A204.1 (cell line): ENCODE data around the gene CACNA1C.

ENCODE experiments used
- FAIRE-seq: peaks from 2 replicates; lab custom pipeline; 2012; peaks lifted over from hg19 to GRCh38; lab: Jason Lieb, UNC

CACNA1C gene

GRCh38 chr12:2284321-2284813 lies 231.6 kb downstream of the CACNA1C start:
- no peak for FAIRE-seq

GRCh38 chr12:2284857-2285256 lies 232.1 kb downstream of the CACNA1C start:
- FAIRE-seq, result no peak

DNA sequence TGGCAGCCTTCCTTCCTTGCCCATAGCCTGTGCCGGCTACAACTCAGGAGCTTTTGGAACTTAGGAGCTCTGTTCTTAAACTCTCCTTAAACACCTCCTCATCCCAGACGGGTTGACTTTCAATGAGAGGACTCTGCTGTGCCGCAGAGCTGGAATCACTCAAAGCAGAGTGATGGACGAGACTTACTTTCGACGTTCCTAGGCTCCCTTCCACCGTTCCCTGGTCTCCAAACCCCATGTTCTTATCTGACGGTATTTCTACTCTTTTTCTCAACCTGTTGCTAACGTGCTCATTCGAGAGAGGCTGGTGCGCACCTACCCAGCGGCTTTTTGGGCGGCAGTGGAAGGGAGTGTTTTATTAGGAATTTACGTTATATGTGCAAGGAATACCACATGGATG lies 232.7 kb downstream of the CACNA1C start:
- FAIRE-seq, result no peak

- FAIRE-seq, result no peak
These were observed 233.3 kb downstream of the CACNA1C start for GRCh38 chr12:2286047-2286446.

- no peak for FAIRE-seq
These were observed 233.8 kb downstream of the CACNA1C start for GRCh38 chr12:2286461-2287131.

DNA sequence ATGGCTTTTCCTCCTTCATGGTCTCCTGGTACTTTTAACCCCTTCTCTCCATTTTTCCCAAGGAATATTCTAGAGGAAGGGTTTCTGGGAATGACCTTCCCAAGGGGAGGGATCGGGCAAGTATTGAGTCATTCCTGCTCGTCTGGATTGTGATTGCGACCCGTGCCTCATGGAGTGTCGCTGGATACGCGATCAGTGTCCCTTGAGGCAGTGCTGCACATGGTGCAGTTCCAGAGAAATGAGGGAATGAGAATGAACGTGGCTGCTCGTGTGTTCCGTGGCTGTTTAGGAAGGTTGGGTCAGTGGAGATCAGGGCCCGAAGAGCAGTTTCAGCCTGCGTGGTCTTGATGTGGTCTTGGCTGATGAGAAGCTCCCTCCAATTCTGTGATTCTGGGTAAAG lies 234.4 kb downstream of the CACNA1C start:
- FAIRE-seq, result no peak

- no peak for FAIRE-seq
These were observed 234.8 kb downstream of the CACNA1C start for GRCh38 chr12:2287589-2287988.

GRCh38 chr12:2288001-2288400 lies 235.2 kb downstream of the CACNA1C start:
- no peak for FAIRE-seq

DNA sequence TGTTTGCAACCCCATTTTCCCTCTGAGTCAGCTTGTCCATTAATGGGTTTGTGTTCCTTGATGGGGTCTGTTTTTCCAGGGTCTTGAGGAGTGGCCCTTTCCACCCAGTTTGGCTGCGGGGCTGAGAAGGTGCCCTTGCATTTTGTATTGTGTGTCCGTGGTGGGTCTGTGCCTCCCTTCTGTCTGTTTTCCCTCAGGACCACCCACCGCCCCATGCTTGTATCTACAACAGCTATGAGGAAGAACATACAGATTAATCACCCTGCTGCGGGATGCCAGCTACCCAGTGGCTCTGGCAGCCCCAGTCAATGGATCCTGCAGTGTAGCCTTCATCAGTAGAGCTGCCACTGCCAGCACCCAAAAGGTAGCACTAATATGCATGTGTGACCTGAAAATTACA lies 235.7 kb downstream of the CACNA1C start:
- FAIRE-seq, result no peak

DNA sequence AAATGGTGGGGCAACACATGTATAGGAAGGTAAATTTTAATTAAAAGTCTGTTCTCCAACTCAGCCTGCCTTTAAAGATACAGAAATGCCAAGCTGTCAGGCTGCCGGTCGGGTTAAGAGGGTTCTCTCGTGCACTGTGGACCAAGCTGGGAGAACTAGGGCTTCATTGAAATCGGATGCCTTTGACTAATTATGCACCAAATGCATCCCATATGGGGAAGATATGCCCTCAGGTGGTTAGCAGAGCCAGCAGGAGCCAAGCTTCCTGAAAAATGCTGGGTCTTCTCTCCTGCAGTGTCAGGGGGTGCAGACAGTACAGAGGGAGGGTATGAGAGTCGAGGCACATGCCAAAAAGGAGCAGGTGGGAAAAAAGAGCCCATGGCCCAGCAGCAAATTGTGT lies 236.1 kb downstream of the CACNA1C start:
- FAIRE-seq, result no peak

DNA sequence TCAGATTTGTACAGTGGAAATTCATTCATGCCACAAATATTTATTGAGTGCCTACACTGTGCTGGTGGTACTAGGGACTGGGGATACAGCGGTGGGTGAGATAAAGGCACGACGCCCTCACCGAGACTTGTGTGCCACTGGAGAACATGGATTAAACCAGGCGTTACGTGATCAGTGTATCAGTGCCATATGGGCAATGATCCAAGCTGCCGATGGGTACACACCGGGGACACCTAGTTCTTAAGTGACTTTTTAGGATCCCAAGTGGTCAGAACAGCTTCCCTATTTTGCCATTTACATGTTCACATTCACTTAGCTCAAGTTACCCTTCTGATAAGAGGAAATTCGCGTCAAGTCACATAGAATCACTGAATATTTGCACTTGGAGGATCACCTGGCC lies 236.7 kb downstream of the CACNA1C start:
- no peak for FAIRE-seq

- no peak for FAIRE-seq
These were observed 237.3 kb downstream of the CACNA1C start for GRCh38 chr12:2290091-2290490.

GRCh38 chr12:2290516-2291065 lies 237.8 kb downstream of the CACNA1C start:
- FAIRE-seq, result no peak

- peak; percentile 35 for FAIRE-seq
These were observed 238.5 kb downstream of the CACNA1C start for GRCh38 chr12:2291182-2291832.

- FAIRE-seq, result no peak
These were observed 239.2 kb downstream of the CACNA1C start for GRCh38 chr12:2291947-2292346.

GRCh38 chr12:2292560-2292959 lies 239.8 kb downstream of the CACNA1C start:
- FAIRE-seq, result no peak

DNA sequence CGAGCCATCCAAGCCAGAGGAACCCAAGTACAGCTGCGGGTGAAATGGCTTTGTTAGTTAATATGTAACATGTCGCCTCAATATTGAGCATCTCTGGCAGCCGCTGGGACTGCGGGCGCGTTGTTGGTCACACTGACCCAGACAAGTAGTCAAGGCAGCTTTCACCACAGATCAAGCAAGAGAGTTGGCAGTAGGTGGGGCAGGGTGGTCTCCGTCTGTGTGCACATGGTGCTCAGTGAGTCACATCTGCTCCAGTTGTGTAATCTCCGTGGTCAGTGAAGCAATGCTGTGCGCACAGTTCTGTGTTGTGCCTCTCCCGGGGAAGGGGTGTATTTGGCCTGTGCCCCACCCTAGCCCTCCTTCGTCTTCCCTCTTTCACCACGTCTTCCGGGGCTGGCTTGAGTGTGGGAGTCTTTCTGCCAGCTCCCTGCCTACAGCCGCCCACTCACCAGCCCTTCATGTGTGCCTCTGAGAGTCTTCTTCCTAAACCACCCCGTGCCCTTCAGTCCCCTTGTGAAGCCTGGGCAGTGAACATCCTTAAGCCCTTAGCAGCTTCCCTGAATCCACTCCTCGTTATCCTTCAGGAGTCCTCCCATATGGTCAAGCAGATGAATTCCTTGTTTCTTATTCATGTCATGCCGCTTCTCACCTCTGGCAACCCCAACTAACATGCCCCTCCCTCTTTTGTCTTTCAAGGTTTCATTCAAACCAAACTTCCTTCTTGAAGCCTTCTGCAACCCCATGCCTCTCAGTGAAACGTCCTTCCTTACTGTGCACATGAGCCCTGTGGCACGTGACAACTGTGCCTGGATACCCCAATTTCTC lies 242.1 kb downstream of the CACNA1C start:
- no peak for FAIRE-seq

DNA sequence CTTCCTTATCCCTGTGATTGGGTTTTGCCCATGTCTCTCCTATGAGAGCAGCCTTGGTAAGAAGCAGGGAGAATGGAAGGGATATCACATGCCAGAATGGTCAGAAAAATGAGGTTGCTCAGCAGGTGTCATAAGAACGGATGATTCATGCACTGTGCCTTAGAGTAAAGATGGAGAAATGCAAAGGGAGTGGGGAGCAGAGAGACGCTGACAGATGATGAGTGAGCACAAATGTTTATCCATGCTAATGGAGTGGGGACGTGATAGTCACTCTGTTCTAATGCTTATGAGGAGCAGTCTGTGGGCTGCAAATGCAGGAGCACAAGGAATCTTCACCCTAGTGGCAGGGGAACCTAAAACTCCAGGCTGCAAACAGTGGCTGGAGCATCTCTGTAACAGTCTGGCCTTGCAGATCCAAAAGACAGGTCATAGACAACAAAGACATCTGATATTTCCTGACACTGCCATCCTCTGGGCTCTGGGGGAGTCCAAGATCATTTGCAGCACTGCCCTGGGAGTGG lies 243.2 kb downstream of the CACNA1C start:
- no peak for FAIRE-seq

- FAIRE-seq, result no peak
These were observed 244.2 kb downstream of the CACNA1C start for GRCh38 chr12:2297004-2297403.

DNA sequence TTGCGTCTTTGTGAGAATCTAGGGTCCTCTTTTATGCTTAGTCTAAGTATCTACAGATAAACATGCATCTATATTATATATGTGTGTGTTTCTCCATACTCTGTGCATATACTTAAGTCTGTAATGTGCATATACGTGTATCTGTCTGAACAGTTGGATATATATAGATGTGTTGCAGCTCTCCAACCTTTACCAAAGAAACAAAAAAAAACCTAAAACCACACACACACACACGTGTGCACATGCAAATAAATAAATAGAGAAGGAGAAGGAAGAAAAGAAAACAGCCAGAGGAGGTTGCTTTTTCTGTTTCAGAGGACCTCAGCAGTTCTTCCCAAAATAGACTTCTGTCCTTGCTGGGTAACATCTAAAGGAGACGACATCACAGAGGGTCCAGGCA lies 244.9 kb downstream of the CACNA1C start:
- no peak for FAIRE-seq

DNA sequence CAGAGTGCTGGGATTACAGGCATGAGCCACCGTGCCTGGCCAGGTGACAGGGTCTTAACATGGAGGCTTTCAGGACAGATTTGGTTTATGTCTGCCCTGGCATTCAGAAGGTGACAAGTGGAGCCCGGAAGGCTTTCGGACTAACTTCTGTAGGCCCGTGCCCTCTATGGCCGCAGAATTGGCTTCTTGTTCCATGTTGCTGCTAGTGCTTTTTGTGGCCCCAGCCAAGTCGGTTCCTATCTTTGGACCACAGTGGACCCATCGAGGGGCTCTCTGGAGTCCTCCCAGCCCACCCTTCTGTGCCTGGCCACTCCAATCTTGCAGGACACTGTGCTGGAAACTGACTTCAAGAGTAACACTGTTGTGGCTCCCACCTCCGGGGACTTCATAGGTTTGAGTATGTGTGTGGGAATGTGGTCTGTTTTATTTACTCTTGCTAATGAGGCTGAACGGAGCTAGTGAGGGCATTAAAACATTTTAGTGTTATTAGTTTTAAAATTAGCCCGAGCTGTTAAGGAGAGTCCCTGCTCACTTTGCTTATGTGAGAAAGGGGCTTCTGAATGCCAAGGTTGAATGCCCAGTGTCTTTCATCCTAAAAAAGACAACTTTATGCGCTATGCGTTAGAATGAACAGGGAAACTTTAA lies 245.9 kb downstream of the CACNA1C start:
- FAIRE-seq, result no peak

DNA sequence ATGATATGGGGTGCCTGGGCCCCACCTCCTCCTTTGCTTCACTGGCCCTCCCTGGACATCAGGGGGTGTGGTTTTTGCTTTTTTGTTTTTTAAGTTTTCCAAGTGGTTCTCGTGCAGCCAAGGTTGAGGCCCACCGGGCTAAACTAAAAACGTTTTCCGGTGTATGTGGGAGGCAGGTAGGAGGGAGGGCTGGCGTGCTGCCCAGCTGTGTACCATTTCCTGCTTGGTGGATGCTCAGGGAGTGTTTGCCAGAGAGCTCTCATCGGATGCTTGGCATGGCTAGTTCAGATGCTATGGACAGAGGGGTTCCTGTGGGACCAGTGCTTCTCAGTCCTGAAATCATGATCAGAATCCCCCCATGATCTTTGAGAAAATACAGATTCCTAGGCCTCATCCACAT lies 246.4 kb downstream of the CACNA1C start:
- FAIRE-seq, result no peak
